Pulmonary artery endothelial cell (primary cell): ENCODE results near the gene OR4E1. TPM values are rescaled to one million over a fixed set of nuclear protein-coding genes. Genes with fewer than 3 reads are reported as not detected.
"Not testable (repeated sequence)": the region's sequence is repeated elsewhere in the genome, so short reads cannot be mapped to it uniquely, and the experiment has no call there.

ENCODE experiments used
- DNase-seq: peaks from one replicate; pipeline ENCODE4 v3.0.0-alpha.2; 2011; ENCODE audit warnings: low read depth, low spot score
- total RNA-seq: library from RNA; depleted of rRNA; stranded (reverse); fragments of >200 nt; gene quantifications from 2 replicates; pipeline ENCODE4 v1.2.3, GENCODE V29; 2014

The OR4E1 gene
- total RNA-seq, 1 donor from 2014 or later = under 0.01 TPM

DNA sequence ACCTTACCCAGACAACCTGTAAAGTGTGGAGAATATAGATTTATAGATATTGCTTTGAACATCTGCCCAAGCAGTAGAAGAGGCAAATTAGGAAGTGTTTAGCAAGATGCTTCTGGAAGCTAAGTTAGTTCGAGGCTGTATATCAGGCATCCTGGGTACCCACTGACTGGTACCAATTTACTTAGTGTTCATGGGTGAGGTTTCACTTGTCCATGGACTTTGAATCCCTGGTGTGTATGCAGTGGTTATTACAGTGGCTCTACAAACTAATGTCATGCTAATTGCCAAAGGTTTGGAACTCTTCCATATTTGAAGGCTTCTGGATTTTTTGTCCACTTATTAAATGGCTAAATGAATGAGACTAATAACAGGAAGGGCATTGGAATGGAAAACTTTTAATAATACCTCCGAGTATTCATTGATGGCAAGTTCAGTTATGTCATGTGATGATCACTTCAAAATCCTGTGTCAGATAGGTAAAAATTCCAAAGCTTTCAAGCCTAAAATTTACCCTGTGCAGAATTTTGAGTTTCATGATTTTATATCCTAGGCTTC lies 20.2 kb downstream of the OR4E1 start, which contains the start of gene OR4E2:
Gene OR4E2 (plus strand): TSS at position 505 of the 555 bp plus-strand sequence. CDS start 11,248 bp downstream, outside the sequence.
- DNase-seq = no peak

DNA sequence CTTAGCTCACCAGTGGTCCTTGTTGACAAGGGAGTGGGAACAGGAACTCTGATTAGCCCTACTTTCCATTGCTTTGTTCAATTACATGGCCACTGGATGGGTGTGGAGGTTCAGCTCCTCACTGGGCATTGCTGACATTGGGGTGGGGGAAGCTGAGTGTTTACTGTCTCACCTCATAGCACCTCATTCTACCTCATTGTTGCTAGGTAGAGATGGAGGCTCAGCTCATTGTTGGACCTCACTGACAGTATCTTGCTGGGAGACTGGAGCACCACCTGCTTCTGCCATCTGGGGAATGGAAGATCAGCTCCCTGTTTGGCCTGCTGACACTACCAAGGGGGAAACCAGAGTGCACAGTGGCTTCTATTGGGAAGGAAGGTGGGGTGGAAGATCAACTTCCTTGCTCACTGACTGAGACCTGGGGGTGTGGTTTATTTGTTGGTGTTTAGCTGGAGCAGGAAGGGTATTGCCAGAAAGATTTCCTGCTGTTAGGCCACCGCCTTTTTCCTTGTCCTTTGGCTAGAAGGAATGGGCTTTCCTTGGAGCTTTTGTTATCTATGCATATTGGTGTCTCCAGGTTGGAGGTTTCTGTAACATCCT lies 21.3 kb downstream of the OR4E1 start:
- DNase-seq = no peak

DNA sequence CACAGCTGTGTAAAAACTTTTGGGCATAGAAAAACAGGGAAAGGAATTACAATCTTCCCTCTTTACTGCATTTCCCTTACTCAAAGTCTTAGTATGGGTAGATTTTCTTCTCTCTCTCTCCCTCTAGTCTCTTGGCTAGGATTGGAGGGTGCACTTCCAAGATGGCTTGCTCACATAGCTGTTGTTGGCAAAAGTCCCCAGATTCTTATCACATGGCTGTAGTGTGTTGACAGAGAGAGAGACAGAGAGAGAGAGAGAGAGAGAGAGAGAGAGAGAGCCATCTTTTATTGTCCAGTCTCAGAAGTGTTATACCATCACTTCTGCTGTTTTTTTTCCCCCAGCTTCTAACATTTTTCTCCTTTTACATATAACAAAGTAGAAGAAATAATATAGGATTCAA lies 26.2 kb downstream of the OR4E1 start:
- DNase-seq = no peak

DNA sequence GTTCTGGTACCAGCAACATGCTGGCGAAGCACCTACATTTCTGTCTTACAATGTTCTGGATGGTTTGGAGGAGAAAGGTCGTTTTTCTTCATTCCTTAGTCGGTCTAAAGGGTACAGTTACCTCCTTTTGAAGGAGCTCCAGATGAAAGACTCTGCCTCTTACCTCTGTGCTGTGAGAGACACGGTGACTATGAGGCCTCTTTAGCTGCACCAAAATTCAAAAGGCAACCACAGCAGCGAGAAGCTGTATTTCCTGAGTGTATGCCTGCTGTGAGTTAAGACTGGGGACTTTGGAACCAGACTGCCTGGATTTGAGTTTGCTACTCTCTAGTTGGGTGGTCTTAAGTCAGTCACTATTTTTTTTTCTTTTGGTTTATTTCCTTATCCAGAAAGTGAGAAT lies 30.2 kb downstream of the OR4E1 start:
- DNase-seq = no peak

DNA sequence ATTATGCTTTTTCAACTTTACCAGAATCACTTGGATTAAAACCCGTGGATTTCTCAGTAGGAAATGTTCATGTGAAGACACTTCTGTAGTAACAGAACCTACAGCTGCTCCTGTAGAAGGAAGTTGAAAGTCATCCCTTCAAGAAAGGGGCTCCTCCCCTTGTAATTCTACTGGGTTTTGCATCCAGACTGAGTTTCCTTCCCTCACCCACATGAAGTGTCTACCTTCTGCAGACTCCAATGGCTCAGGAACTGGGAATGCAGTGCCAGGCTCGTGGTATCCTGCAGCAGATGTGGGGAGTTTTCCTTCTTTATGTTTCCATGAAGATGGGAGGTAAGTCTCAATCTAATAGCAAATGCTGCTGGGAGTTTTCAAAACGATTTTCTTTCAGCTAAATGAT lies 30.9 kb downstream of the OR4E1 start:
- no peak for DNase-seq

DNA sequence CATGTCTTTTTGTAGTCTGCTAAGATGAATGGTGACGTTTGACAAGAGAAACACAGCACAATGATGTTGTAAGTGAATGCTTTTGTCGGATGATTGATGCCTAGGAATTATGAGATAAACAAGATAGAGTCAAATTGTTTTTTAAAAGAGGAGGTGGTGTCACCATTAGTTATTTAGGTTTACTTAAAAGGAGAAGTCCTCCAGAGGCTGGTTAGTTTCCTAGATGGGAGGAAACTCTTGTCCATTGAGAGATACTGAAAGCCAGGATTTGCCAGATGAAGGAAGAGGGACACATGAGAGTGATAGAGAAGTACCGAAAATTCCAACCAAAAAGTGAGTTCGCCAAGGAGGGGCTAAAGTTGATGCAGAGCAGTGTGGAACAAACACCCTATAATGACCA lies 38.8 kb downstream of the OR4E1 start, which contains the start of gene OR10G2:
Gene OR10G2 (minus strand): TSS at position 101 of the 400 bp plus-strand sequence. CDS start 98 bp downstream, at position 3.
- DNase-seq = no peak

DNA sequence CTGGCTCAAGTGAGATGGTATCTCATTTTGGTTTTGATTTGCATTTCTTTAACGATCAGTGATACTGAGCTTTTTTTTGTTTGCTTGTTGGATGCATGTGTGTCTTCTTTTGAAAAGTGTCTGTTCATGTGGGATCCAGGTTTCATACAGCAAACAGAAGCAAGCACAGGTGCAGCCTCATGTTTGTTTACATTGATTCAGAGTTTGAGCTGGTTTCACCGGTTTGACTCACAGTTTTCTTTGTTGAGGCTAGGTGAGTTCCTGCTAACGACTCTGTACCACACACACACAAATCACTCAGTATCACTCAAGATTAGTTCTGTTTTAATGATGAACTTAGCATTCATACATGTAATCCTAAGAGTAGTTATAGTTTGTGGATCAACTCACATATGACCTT lies 42.5 kb downstream of the OR4E1 start:
- DNase-seq = no peak

DNA sequence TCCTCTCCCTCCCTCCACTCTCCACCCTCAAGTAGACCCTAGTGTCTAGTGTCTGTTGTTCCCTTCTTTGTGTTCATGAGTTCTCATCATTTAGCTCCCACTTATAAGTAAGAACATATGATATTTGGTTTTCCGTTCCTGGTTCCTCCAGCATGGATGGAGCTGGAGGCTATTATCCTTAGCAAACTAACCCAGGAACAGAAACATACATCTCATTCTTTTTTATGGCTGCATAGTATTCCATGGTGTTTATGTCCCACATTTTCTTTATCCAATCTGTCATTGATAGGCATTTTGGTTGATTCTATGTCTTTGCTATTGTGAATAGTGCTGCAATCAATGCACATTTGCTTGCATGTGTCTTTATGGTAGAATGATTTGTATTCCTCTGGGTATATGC lies 43.1 kb downstream of the OR4E1 start:
- DNase-seq = not testable (repeated sequence)

DNA sequence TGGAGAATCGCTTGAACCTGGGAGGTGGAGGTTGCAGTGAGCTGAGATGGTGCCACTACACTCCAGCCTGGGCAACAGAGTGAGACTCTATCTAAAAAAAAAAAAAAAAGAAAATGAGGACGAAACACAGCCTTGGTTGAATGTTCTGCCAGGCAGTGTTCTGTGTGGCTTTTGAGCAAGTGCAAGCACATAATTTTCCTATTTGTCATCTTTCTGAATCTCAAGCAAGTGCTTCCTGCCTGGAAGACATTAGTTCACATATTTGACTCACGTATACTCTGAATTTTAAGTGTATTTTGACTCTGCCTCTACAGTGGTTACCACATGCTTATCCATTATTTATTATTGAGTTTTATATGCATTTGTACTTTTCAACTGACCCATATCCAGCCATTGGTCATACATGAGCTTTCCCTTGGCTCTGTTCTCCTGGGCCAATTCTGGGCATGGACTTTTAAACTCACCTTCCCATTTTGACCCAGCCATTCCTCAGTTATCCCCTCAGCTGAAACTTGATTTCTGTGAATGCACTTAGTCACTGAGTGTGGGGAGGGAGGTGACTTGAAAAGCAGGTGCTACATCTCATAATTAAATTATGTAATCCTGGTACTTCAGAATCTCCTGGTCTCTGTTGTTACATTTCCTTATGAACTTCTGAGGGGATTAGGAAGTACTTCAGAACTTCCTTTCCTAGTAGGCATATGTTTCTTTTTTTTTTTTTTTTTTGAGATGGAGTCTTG lies 47.0 kb downstream of the OR4E1 start:
- no peak for DNase-seq

Other genes starting within 250 kb of the OR4E1 start
- gene CHD8, start 217.7 kb downstream of the OR4E1 start, total RNA-seq = 50.4 and 61.3 TPM in 2 replicates
- 28.3 and 39.6 TPM in 2 replicates for gene RAB2B, start 196.9 kb downstream of the OR4E1 start, total RNA-seq
- 22.3 and 45.6 TPM in 2 replicates for gene TOX4, start 196.6 kb downstream of the OR4E1 start, total RNA-seq
- 56.0 and 87.3 TPM in 2 replicates for gene METTL3, start 162.5 kb downstream of the OR4E1 start, total RNA-seq
- 0.79 and 0.95 TPM in 2 replicates for gene SALL2, start 147.5 kb downstream of the OR4E1 start, total RNA-seq
- gene OR10G3, start 93.7 kb downstream of the OR4E1 start, total RNA-seq = not detected in 2 replicates
- not detected in 2 replicates for gene OR10G2, start 38.9 kb downstream of the OR4E1 start, total RNA-seq
- not detected in 2 replicates for gene OR4E2, start 20.0 kb downstream of the OR4E1 start, total RNA-seq